HEK293 (cell line): ENCODE data around the gene TMEM150B.

Experiments
- AEBP2 ChIP-seq: fragments of 450-650 bp; formaldehyde crosslinking; IDR thresholded peaks from 2 replicates; pipeline ENCODE4 v1.5.1; 2016; ENCODE audit warnings: missing biosample characterization, missing genetic modification characterization, borderline replicate concordance
- GLIS1 ChIP-seq: fragments of 450-650 bp; formaldehyde crosslinking; IDR thresholded peaks from 2 replicates; pipeline ENCODE4 v1.5.1; 2016; ENCODE audit warnings: missing biosample characterization, missing genetic modification characterization
- KLF16 ChIP-seq: fragments of 450-650 bp; formaldehyde crosslinking; IDR thresholded peaks from 2 replicates; pipeline ENCODE4 v1.5.1; 2017; ENCODE audit warnings: missing biosample characterization, missing genetic modification characterization
- PRDM2 ChIP-seq: fragments of 450-650 bp; formaldehyde crosslinking; IDR thresholded peaks from 2 replicates; pipeline ENCODE4 v1.5.1; 2016; ENCODE audit warnings: missing biosample characterization, missing genetic modification characterization, borderline replicate concordance
- SCRT2 ChIP-seq: fragments of 450-650 bp; formaldehyde crosslinking; IDR thresholded peaks from 2 replicates; pipeline ENCODE4 v1.5.1; 2016; ENCODE audit warnings: missing biosample characterization, missing genetic modification characterization
- SP3 ChIP-seq: fragments of 450-650 bp; formaldehyde crosslinking; IDR thresholded peaks from 2 replicates; pipeline ENCODE4 v1.5.1; 2016; ENCODE audit warnings: missing biosample characterization, missing genetic modification characterization
- TRIM28 ChIP-seq: IDR thresholded peaks from 2 replicates; pipeline ENCODE4 v1.6.1; 2011; ENCODE audit warnings: low read length, control low read depth, borderline replicate concordance
- WT1 ChIP-seq: fragments of 450-650 bp; formaldehyde crosslinking; IDR thresholded peaks from 2 replicates; pipeline ENCODE4 v1.5.1; 2016; ENCODE audit warnings: missing biosample characterization, missing genetic modification characterization
- ZFP41 ChIP-seq: fragments of 450-650 bp; formaldehyde crosslinking; IDR thresholded peaks from 2 replicates; pipeline ENCODE4 v1.5.1; 2016; ENCODE audit warnings: missing biosample characterization, missing genetic modification characterization, borderline replicate concordance
- ZNF133 ChIP-seq: fragments of 450-650 bp; formaldehyde crosslinking; IDR thresholded peaks from 2 replicates; pipeline ENCODE4 v1.5.1; 2016; ENCODE audit warnings: missing biosample characterization, missing genetic modification characterization
- ZNF140 ChIP-seq: fragments of 450-650 bp; formaldehyde crosslinking; IDR thresholded peaks from 2 replicates; pipeline ENCODE4 v1.5.1; 2016; ENCODE audit warnings: missing biosample characterization, missing genetic modification characterization
- ZNF146 ChIP-seq: fragments of 450-650 bp; formaldehyde crosslinking; IDR thresholded peaks from 2 replicates; pipeline ENCODE4 v1.5.1; 2016; ENCODE audit warnings: missing biosample characterization, missing genetic modification characterization
- ZNF157 ChIP-seq: fragments of 450-650 bp; formaldehyde crosslinking; IDR thresholded peaks from 2 replicates; pipeline ENCODE4 v1.5.1; 2016; ENCODE audit warnings: missing biosample characterization, missing genetic modification characterization
- ZNF184 ChIP-seq: fragments of 450-650 bp; IDR thresholded peaks from 2 replicates; pipeline ENCODE4 v1.5.1; 2018; ENCODE audit warnings: missing biosample characterization, mild to moderate bottlenecking, missing genetic modification characterization
- ZNF211 ChIP-seq: fragments of 450-650 bp; formaldehyde crosslinking; IDR thresholded peaks from 2 replicates; pipeline ENCODE4 v1.5.1; 2016; ENCODE audit warnings: low read depth, missing biosample characterization, missing genetic modification characterization
- ZNF23 ChIP-seq: fragments of 450-650 bp; formaldehyde crosslinking; IDR thresholded peaks from 2 replicates; pipeline ENCODE4 v1.5.1; 2016; ENCODE audit warnings: missing biosample characterization, missing genetic modification characterization, borderline replicate concordance
- ZNF292 ChIP-seq: fragments of 450-650 bp; formaldehyde crosslinking; IDR thresholded peaks from 2 replicates; pipeline ENCODE4 v1.5.1; 2016; ENCODE audit warnings: low read depth, missing biosample characterization, missing genetic modification characterization, borderline replicate concordance
- ZNF366 ChIP-seq: fragments of 450-650 bp; formaldehyde crosslinking; conservative IDR thresholded peaks from 2 replicates; pipeline ENCODE4 v1.5.1; 2016; ENCODE audit warnings: missing biosample characterization, missing genetic modification characterization
- ZNF394 ChIP-seq: fragments of 450-650 bp; formaldehyde crosslinking; IDR thresholded peaks from 2 replicates; pipeline ENCODE4 v1.5.1; 2016; ENCODE audit warnings: missing biosample characterization, missing genetic modification characterization, mild to moderate bottlenecking, moderate library complexity, borderline replicate concordance
- ZNF544 ChIP-seq: fragments of 450-650 bp; formaldehyde crosslinking; IDR thresholded peaks from 2 replicates; pipeline ENCODE4 v1.5.0; 2017; ENCODE audit warnings: missing biosample characterization, missing genetic modification characterization
- ZNF561 ChIP-seq: fragments of 450-650 bp; IDR thresholded peaks from 2 replicates; pipeline ENCODE4 v1.5.1; 2018; ENCODE audit warnings: missing biosample characterization, missing genetic modification characterization, borderline replicate concordance
- ZNF596 ChIP-seq: fragments of 450-650 bp; IDR thresholded peaks from 2 replicates; pipeline ENCODE4 v1.5.0; 2018; ENCODE audit warnings: missing biosample characterization, mild to moderate bottlenecking, missing genetic modification characterization, moderate library complexity
- ZNF610 ChIP-seq: fragments of 450-650 bp; formaldehyde crosslinking; IDR thresholded peaks from 2 replicates; pipeline ENCODE4 v1.5.1; 2016; ENCODE audit warnings: missing biosample characterization, missing genetic modification characterization, borderline replicate concordance
- ZNF830 ChIP-seq: fragments of 450-650 bp; IDR thresholded peaks from 2 replicates; pipeline ENCODE4 v1.5.0; 2018; ENCODE audit warnings: missing biosample characterization, missing genetic modification characterization, low read depth, mild to moderate bottlenecking, moderate library complexity
- TF ChIP-seq, protein P1 (sequence below): fragments of 450-650 bp; formaldehyde crosslinking; IDR thresholded peaks from 2 replicates; pipeline ENCODE4 v1.5.1; 2017; ENCODE audit warnings: missing biosample characterization, missing genetic modification characterization
- TF ChIP-seq, protein P2 (sequence below): fragments of 450-650 bp; formaldehyde crosslinking; IDR thresholded peaks from 2 replicates; pipeline ENCODE4 v1.5.1; 2016; ENCODE audit warnings: missing biosample characterization, missing genetic modification characterization
- TF ChIP-seq, protein P3 (sequence below): fragments of 450-650 bp; formaldehyde crosslinking; IDR thresholded peaks from 2 replicates; pipeline ENCODE4 v1.5.1; 2016; ENCODE audit warnings: missing biosample characterization, missing genetic modification characterization

Gene TMEM150B

GRCh38 chr19:55279770-55280643 lies 45.1 kb downstream of the TMEM150B start, which contains the start of gene HSPBP1 (continued):
- no peak for TF ChIP-seq TRIM28
- no peak for TF ChIP-seq ZNF211 (tag by site-specific recombination)
- no peak for TF ChIP-seq ZNF23 (tag by site-specific recombination)
- TF ChIP-seq ZNF184: no peak
- no peak for TF ChIP-seq ZNF596 (tag by site-specific recombination)
- TF ChIP-seq ZNF610 (tag by site-specific recombination): no peak
- no peak for TF ChIP-seq PRDM2
- TF ChIP-seq GLIS1 (tag by site-specific recombination): no peak; the same call in 1 of the 2 replicates
- 0 out of 2 replicates have a peak, but pooled peaks have one; percentile 40 for TF ChIP-seq ZNF394 (tag by site-specific recombination)
- peak; percentile 24; the same call in 1 of the 2 replicates for TF ChIP-seq ZNF561 (tag by site-specific recombination)
- no peak for TF ChIP-seq ZNF292
- TF ChIP-seq ZNF140: no peak
- TF ChIP-seq, protein P1, sequence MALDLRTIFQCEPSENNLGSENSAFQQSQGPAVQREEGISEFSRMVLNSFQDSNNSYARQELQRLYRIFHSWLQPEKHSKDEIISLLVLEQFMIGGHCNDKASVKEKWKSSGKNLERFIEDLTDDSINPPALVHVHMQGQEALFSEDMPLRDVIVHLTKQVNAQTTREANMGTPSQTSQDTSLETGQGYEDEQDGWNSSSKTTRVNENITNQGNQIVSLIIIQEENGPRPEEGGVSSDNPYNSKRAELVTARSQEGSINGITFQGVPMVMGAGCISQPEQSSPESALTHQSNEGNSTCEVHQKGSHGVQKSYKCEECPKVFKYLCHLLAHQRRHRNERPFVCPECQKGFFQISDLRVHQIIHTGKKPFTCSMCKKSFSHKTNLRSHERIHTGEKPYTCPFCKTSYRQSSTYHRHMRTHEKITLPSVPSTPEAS: no peak
- TF ChIP-seq, protein P2, sequence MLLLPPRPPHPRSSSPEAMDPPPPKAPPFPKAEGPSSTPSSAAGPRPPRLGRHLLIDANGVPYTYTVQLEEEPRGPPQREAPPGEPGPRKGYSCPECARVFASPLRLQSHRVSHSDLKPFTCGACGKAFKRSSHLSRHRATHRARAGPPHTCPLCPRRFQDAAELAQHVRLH (tag by site-specific recombination): peak; percentile 99
- peak; percentile 97 for TF ChIP-seq KLF16
- no peak for TF ChIP-seq ZNF133 (tag by site-specific recombination)
- TF ChIP-seq ZNF544 (tag by site-specific recombination): no peak
- TF ChIP-seq SP3 (tag by site-specific recombination): peak; percentile 98
- TF ChIP-seq ZFP41 (tag by site-specific recombination): no peak
- no peak for TF ChIP-seq ZNF366 (tag by site-specific recombination)
- TF ChIP-seq ZNF146 (tag by site-specific recombination): no peak
- 0 out of 2 replicates have a peak, but pooled peaks have one; percentile 33 for TF ChIP-seq ZNF157 (tag by site-specific recombination)
- no peak for TF ChIP-seq ZNF830 (tag by site-specific recombination)
- TF ChIP-seq, protein P3, sequence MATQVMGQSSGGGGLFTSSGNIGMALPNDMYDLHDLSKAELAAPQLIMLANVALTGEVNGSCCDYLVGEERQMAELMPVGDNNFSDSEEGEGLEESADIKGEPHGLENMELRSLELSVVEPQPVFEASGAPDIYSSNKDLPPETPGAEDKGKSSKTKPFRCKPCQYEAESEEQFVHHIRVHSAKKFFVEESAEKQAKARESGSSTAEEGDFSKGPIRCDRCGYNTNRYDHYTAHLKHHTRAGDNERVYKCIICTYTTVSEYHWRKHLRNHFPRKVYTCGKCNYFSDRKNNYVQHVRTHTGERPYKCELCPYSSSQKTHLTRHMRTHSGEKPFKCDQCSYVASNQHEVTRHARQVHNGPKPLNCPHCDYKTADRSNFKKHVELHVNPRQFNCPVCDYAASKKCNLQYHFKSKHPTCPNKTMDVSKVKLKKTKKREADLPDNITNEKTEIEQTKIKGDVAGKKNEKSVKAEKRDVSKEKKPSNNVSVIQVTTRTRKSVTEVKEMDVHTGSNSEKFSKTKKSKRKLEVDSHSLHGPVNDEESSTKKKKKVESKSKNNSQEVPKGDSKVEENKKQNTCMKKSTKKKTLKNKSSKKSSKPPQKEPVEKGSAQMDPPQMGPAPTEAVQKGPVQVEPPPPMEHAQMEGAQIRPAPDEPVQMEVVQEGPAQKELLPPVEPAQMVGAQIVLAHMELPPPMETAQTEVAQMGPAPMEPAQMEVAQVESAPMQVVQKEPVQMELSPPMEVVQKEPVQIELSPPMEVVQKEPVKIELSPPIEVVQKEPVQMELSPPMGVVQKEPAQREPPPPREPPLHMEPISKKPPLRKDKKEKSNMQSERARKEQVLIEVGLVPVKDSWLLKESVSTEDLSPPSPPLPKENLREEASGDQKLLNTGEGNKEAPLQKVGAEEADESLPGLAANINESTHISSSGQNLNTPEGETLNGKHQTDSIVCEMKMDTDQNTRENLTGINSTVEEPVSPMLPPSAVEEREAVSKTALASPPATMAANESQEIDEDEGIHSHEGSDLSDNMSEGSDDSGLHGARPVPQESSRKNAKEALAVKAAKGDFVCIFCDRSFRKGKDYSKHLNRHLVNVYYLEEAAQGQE (tag by site-specific recombination): no peak
- TF ChIP-seq SCRT2 (tag by site-specific recombination): peak; percentile 82
- TF ChIP-seq WT1 (tag by site-specific recombination): peak; percentile 29; the same call in 1 of the 2 replicates
- no peak for TF ChIP-seq AEBP2 (tag by site-specific recombination)
